Activated CD8-positive, alpha-beta memory T cell treated with anti-CD3 and anti-CD28 coated beads for 4 hours (primary cell): ENCODE data around the gene EFCAB12.
"Not testable (repeated sequence)": the region's sequence is repeated elsewhere in the genome, so short reads cannot be mapped to it uniquely, and the experiment has no call there.

Experiments
- DNase-seq, 2 donors: peaks; one replicate each; pipeline ENCODE4 v3.0.0-alpha.2; 2020; ENCODE audit warnings: low read depth in 2 of 2

Gene EFCAB12

DNA sequence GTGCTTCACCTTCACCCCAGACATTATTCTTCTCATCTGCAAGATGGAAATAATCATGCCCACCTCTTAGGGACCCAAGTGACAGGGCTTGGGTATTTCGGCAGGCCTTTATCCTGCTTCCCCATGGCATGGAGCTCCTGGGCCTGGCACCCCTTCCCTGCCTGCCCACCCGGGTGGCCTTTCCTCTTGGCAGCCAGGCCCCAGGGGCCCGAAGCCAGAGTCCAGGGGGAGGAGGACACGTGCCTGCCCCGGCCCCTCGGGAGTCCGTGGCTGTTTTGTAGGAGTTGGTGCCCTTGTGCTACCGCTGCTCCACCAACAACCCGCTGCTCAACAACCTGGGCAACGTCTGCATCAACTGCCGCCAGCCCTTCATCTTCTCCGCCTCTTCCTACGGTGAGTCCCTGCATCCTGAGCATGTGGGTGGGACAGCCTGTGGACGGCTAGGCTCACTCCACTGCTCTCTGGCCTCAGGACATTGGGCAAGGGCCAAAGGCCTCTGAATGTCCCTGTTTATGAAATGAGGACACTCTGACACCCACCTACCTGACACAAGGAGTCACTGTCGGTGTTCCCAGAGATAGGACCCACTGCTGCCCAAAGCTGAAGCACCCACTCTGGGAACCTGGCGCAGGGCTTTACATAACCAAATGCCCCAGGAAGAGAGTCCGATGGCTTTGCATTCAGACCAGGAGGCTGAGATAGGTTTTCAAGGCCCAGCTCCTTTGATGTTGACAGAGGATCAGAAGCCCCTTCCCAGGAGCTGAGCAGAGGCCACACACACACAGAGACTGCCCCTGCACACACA lies 34.5 kb downstream of the EFCAB12 start:
- not testable (repeated sequence) for DNase-seq

DNA sequence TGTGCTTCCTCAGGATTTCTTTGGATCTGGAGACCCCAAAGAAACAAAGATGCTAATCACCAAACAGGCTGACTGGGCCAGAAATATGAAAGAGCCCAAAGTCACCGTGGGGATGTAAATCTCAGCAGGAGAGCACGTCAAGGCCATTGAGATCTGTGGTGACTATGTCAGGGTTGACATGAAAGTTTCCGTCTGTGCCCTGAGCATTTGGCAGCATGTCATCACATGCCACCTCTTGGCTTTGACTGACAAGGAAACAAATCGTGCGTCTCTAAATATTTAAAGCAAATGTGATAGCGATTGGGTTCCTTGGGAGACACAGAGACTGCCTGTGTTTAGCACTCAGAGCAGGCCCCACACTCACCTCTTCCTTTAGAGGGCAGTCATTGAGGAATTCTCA lies 35.2 kb downstream of the EFCAB12 start:
- no peak for DNase-seq

DNA sequence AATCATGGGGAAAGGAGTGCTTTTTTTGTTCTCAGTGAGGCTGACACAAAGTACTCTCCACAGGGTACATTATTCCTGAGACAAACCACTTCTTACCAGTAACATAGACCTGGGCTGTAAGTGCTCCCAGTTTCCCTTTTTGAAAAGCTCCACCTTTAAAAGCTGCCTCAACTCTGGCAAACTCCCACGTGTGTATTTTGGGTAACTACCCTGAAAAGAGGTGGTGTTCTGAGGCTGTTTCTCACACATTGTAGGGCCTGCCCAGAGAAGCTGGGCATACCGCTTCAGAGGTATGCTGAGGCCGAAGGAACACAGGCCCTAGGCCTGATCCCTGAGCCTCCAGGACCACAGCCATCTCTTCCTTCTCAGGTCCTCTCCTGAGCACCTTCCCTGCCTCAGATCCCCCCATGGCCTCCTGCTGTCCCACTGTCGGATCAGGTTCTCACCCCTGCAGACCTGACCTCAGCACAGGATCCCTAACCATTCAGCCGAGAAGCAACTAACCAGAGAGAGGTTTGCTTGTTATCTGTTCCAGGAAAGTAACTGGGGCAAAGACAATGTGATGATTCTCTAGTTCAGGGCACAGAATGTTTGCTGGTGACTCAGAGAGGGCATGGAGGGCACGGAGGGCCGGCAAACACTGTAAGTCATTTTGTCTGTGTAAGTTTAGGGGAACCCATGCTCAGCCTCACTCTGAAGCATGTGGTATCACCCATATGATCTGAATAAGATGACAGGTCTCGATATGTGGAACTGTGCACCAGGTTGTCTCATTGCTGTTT lies 36.1 kb downstream of the EFCAB12 start:
- DNase-seq = not testable (repeated sequence)

DNA sequence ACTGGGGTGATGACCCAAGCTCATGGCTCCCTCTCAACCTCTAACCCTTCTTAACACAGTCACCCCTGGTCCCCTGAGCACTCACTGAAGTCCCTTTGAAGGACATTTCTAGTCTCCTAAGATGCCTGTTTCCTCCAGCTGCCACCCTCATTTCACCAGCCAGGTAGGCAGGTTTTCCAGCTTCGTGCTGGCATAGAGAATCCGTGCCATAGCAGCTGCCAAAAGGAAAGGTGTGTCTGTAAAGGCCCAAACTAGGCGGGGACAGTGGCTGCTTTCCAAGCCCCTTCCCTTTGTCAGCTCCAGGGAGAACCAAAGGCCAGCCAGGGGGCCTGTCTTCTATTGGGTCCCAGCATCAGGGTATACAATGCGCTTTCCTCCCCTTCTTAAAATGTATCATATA lies 36.9 kb downstream of the EFCAB12 start:
- DNase-seq = not testable (repeated sequence)

DNA sequence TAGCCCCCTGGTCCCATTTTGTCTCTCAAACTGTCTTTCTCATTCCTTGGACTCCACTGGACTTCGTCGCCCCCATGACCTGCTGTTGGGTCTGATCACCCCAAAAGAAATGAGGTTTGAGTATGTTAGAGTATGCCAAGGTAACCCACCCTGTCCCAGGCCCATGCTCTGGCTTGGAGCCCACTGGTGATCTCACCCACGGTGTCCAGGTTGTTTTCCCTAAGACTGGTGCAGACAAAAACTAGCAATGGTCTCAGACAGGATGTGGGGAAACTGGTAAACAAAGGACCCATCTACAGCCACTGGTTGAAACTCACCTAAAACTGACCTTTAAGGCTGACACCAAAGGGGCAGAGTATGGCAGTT lies 38.9 kb downstream of the EFCAB12 start:
- no peak for DNase-seq

DNA sequence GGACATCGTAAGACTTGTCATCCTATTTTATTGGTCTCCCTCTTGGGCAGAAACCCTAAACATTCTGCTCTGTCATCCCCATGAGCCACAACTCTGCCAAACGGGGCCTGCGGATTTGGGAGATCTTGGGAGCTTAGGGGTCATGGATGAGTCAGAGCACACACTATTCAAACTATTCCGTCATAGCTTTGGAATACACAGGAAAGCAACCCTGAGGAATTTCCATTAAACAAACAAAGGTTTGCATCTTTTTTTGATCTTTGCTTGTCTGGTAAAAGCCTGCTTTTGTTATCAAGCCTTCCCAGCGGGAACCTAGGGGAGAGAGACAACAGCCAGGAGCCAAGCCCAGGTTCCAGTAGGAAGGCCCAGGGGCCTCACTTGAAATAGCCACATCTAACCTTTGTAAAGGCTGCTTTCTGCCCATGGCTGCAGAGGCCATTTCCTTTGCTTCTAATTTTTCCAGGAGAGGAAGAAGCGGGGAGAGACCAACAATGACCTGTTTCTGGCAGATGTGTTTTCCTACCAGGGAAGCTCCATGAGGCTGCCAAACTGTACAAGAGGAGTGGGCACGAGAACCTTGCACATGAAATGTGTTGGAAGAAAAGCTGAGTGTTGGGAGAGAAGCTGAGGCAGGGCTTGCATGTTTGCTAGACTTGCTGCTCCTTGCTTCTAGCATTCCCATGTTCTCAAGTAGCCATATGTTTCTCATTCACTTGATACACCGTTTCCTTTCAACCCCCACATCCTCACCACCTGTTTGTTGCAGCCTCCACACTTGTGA lies 39.5 kb downstream of the EFCAB12 start:
- DNase-seq = not testable (repeated sequence)

DNA sequence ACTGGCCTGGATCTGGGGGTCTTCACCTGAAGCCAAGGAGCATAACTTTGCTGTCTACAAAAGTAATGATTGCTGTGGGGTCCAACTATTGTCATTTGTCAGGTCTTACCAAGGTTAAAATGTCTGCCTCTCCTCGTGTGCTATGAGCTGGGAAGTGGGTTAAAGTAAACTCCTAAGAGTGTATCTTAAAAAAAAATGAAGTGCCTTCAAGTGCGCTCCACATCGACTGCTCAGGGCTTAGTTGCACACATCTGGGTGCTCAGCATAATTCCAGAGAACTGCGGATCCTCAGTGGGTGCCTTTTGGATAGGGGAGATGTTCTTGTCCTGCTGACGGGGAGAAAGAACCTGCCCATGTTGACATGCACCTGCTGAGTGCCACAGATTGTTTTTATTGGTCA lies 40.9 kb downstream of the EFCAB12 start:
- no peak for DNase-seq

DNA sequence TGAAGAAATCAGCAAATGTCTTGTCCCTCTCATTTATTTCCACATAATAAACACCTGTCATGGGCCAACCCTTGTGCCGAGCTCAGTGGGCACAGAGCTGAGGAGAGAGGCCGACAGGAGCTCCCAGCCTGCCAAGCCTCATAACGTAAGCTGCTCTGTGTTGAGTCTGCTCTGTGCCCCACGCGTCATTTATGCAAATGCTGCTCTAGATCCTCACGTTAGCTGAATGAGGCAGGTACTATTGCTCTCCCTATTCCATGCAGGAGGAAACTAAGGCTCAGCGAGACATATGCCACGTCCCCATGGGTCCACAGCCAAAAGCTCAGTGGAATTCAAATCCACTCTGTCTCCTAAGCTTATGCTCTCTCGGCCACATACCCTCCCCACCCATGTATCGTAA lies 41.5 kb downstream of the EFCAB12 start:
- DNase-seq = no peak

DNA sequence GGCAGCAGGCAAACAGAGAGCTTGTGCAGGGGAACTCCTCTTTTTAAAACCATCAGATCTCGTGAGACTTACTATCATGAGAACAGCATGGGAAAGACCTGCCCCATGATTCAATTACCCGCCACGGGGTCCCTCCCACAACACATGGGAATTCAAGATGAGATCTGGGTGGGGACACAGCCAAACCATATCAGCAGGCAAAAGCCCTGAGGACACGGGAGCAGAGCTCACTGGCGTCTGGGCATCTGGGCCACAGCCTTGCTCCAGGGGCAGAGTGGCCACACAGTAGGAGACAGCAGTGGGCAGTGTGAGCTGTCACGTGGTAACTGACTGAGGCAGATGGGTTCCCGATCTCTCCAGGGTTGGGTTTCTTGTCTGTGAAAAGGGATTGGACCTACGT lies 42.9 kb downstream of the EFCAB12 start:
- not testable (repeated sequence) for DNase-seq

DNA sequence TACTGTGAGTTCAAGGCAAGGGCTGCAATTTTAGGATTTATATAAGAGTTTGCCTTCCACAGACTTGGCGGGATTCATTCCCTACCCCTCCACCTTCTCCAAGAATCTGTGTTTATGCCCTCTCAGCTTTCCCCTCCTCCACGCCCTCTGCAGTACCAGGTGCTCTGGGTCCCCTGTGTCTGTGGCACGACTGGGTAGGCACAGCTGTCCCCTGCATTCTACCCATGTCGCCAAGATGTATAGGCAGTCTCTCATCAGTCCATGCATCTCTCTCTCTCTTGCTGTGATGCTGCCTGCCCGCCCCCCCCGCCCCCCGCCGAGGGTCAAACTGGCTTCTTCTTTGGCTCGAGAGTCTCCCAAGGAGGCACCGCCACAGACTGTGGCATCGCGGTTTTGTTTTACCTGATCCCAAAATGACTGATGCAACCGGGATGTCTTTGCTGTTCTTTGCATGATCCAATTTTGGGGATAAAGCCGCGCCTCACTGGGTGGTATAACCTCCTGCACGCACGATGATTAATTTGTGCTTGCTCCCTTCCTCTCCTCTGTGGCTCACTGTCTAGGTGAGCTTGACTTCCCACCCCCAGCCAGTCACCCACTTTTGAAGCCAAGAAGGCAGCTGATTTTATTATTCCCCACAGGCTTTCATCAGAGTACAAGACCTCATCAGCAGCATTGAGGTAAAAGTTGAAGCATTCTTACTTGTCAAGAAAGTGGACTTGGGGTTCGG lies 43.7 kb downstream of the EFCAB12 start:
- no peak for DNase-seq

DNA sequence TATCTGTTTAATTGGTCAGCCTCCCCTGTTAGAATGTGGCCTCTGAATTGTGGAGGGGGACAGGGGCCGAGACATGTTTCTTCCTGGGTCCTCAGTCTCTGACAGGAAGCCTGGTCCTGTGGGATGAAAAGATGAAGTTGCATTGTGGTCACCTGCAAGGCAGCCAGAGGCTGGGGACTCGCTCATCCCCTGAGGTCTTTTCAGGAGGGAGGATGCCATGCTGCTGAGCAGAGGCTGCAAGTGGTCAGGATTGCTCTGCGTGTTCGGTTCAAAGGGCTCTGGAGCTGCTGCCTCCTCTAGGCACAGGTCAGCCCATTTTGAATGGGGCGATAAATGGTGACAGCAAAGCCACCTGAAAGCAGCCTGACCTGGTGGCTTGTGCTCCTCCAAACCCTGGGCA lies 44.3 kb downstream of the EFCAB12 start:
- DNase-seq = not testable (repeated sequence)

DNA sequence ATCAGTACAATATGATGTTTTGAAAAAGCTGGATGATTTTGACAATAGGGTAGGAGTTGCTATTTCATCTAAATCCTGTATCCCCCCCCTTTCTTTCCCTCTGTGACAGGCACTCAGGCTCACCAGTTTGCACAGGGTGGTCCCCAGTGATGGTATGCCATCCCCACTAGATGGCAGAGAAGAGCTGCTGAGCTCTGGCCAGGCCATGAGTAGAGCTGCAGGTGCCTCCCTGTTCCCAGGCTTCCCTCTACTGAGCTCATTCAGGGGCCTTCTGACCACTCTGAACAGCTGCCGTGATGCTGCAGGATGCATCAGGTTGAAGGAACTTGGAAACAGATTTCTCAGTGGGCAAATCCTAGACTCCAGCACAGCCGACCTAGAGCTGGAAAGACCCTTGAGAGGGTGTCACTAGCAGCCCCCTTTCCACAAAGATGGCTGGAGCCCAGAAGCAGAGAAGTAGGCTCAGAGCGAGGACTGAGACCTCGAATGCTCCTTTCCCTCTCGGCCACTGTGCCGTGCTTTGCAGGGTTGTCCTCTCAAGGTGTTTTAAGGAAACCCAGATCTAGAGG lies 45.1 kb downstream of the EFCAB12 start:
- DNase-seq = no peak

DNA sequence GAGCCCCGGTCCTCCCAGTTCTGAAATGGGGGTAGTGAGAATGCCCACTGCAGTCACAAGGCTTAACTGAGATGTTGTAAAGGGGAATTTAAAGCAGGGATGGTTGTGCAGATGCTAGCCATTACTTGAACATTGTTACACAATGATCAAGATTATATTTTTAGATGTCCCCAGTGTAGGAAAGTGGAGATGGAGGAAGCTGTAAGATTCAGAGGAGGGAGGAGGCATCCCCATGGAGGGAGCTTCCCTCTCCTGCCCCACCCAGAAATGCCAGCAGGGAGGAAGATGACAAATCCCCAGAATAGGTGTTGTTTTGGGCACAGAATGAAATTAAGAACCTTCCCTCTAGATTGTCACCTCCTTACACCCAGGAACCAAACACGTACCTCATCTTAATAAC lies 46.1 kb downstream of the EFCAB12 start:
- no peak for DNase-seq

DNA sequence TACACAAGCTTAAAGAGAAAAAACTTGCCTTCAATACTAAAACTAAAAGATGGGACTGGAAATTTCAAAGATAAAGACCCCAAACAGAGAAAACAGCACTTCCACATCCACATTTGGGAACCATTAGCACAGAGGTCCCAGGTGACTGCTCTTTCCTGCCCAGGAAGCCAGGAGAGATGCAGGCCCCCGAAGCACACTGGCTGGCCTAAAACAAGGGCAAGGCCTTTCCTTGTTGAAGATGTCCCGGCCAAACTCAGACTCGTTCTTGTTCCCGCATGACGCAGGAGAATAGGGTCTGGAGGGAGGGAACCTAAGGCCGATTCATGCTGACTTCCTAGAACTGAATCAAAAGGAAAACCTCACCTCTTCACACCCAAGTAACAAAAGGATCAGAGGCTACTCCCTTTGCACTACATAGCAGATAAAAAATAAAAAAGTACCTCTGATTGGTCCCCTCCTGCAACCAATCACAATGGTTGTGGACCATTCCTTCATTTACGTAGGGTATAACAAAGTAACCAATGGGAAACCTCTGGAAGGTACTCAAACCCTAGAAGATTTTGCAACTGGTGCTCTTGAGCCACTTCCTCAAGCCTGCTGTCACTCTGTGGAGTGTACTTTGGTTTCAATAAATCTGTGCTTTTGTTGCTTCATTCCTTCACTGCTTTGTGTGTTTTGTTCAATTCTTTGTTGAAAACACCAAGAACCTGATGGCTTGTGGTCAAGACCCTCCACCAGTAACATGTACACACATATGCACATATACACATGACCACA lies 48.7 kb downstream of the EFCAB12 start:
- no peak for DNase-seq

DNA sequence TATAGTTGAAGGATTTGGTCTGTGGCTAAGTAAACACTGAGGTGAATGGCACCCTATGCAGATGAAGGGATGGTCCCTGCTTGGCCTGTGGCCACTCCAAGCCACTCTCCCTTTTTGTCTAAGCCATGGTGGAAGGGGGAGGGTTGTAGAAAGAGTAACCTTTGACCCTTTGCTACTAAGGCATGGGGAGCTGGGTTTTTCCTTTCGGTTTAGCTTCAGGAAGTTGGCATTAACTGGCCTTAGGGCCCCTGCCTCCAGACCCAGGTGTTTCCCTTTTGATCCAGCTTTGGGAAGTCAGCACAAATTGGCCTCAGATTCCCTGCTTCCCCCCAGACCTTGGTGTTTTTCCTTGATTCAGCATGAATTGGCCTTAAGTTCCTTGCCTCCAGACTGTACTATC lies 49.5 kb downstream of the EFCAB12 start:
- DNase-seq = no peak

DNA sequence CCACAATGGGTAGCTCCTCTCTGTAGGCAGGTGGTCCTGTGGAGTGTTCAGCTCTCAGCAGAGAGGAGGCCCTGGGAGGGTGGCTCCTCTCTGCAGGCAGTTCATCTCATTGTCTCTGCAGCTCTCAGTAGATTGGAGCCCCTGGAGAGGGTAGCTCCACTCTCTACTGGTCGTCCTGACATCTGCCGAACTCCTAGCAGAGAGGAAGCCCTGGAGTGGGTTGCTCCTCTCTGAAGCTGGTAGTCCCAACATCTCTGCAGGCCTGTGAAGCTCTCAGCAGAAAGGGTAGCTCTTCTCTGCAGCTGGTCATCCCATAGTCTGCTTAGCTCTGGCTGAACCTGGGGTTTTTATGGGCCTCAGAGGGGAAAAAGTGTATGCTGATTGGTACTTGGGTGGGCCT lies 50.8 kb downstream of the EFCAB12 start:
- DNase-seq = no peak

DNA sequence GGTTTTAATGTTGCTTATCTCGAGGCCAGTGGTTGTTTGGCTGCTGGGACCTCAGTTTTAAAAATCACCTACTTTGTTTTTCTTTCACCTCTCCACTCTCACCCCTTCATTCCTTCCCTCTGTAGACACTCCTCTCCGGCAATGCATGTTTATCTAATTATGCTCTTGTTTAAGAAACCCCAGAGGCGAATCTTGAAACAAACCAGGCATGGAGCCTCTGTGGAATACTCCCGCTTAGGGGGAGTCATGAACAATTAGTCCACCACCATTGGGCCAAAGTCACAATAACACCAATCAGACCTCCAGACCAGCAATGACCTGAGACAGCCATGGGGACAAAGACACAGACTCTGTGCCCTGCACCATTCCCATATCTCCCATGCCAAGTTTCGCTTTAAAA lies 53.3 kb downstream of the EFCAB12 start:
- DNase-seq = no peak

DNA sequence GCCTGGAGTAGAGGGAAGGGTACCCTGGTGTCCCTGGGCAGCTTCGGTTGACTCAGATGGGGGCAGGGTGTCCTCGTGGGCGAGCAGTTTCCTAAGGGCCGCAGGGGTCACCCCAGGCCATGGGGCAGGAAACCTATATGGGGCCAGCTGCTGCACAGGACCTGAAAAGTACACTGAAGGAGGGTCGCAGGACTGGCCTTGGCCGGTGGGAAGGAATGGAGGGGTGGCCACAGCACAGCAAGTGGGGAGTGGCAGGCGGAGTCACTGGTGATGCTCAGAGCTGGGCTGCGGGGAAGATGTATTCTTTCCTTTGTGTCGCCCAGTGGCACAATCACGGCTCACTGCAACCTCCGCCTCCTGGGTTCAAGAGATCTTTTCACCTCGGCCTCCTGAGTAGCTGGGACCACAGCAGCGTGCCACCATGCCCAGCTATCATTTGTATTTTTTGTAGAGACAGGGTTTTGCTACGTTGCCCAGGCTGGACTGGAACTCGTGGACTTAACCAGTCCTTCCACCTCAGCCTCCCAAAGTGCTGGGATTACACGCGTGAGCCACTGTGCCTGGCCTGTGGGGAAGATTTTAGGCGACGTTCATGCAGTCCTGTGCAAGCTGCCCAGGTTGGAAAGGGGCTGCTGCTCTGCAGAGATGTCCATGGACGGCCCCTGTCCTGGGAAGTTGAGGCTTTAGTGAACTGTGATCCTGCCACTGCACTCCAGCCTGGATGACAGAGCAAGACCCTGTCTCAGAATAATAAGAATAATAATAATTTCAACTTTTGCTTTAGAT lies 57.2 kb downstream of the EFCAB12 start:
- DNase-seq = no peak

DNA sequence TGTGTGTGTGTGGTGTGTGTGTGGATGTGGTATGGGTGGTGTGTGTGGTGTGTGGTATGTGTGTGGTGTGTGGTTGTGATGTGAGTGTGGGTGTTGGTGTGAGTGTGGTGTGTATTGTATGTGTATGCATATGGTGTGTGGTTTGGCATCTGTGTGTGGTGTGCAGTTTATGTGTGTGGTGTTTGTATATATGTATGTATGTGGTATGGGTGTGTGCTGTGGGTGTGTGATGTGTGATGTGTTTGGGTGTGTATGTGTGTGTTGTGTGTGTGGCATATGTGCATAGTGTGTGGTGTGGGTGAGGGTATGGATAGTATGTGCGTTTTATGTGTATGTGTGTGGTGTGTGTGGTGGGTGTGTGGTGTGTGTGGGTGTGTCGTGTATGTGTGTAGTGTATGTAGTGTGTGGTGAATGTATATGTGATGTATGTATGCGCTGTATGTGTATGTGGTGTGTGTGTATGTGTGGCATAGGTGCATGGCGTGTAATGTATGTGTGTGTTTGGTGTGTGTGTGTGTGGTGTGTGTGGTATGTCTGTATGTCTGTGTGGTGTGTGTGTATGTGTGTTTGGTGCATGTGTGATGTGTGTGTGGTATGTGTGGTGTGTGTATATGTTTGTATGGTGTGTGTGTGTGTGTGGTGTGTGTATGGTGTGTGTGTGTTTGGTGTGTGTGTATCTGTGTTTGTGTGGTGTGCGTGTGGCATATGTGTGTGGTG lies 58.0 kb downstream of the EFCAB12 start:
- DNase-seq = no peak
